ENCODE data around the gene ICOSLG. TPM values are rescaled to one million over a fixed set of nuclear protein-coding genes. Genes with fewer than 3 reads are reported as not detected.
A peak's percentile ranks its signal among the peaks of the same experiment; 100 is the strongest.
"Not testable (repeated sequence)": the region's sequence is repeated elsewhere in the genome, so short reads cannot be mapped to it uniquely, and the experiment has no call there.

Gene ICOSLG
- total RNA-seq, 1 donor from 2014 or later = not detected

- intact Hi-C loops (cut with DNase I) = no loop called here
- no peaks in the 10 kb centered on the region for H3K27me3 ChIP-seq
- H3K4me1 ChIP-seq = no peaks in the 10 kb centered on the region
- no peak for DNase-seq (ENCODE audit: low spot score in 2 of 2)
- H3K27ac ChIP-seq = no peak overlapping the region
- TF ChIP-seq, protein P1, sequence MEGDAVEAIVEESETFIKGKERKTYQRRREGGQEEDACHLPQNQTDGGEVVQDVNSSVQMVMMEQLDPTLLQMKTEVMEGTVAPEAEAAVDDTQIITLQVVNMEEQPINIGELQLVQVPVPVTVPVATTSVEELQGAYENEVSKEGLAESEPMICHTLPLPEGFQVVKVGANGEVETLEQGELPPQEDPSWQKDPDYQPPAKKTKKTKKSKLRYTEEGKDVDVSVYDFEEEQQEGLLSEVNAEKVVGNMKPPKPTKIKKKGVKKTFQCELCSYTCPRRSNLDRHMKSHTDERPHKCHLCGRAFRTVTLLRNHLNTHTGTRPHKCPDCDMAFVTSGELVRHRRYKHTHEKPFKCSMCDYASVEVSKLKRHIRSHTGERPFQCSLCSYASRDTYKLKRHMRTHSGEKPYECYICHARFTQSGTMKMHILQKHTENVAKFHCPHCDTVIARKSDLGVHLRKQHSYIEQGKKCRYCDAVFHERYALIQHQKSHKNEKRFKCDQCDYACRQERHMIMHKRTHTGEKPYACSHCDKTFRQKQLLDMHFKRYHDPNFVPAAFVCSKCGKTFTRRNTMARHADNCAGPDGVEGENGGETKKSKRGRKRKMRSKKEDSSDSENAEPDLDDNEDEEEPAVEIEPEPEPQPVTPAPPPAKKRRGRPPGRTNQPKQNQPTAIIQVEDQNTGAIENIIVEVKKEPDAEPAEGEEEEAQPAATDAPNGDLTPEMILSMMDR (IDR thresholded peaks at IDR 0.05) = no peak
- H3K9me3 ChIP-seq = peaks cover 0 to 5% of the 10 kb centered on the region in 2 donors
- no peaks in the 10 kb centered on the region for H3K36me3 ChIP-seq
- no peak overlapping the region for H3K4me3 ChIP-seq
Observed at GRCh38 chr21:44258056-44258725, 17.4 kb upstream of the ICOSLG start.

DNA sequence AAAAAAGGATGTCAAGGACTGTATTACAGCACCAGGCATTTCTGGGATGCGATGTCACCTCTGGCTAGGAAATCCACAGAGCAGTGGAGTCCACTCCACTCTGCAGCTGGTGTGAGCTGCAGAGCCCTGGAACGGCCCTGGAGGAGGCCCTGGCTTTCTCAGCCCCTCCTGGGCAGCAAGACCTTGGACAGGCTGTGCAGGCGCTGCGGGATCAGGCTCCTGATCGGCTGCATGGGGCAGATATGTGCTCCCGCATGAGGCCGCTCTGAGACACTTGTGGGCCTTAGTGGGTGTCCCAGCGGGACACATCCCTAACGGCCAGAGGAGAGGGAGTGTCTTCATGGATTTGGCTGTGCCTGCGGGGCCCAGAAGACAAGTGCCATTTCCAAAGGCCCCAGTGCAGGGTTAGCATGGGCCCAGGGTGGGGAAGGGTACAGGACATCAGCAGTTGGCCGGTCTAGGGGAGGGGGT is 14.8 kb upstream of the ICOSLG start:
- Histone ChIP-seq H3K4me1 (no peaks in the 10 kb centered on the region), H3K36me3 (no peaks in the 10 kb centered on the region), H3K27ac (no peak overlapping the region), H3K9me3 (peaks cover 0 to 5% of the 10 kb centered on the region in 2 donors), H3K4me3 (no peak overlapping the region), H3K27me3 (no peaks in the 10 kb centered on the region)
- intact Hi-C loops (cut with DNase I) = no loop called here
- no peak for DNase-seq (ENCODE audit: low spot score in 2 of 2)
- TF ChIP-seq, protein P1 (IDR thresholded peaks at IDR 0.05) = no peak

GRCh38 chr21:44253832-44254710 is 13.3 kb upstream of the ICOSLG start:
- no peaks in the 10 kb centered on the region for H3K36me3 ChIP-seq
- intact Hi-C loops (cut with DNase I) = no loop called here
- H3K4me1 ChIP-seq = no peaks in the 10 kb centered on the region
- DNase-seq (ENCODE audit: low spot score in 2 of 2) = peak in 1 of 2 donors; percentile 56
- no peaks in the 10 kb centered on the region for H3K27me3 ChIP-seq
- H3K9me3 ChIP-seq = no peaks in the 10 kb centered on the region
- H3K4me3 ChIP-seq = no peak overlapping the region
- H3K27ac ChIP-seq = no peak overlapping the region
- TF ChIP-seq, protein P1 (IDR thresholded peaks at IDR 0.05) = no peak

- intact Hi-C loops (cut with DNase I); H3K4me1 ChIP-seq; H3K27me3 ChIP-seq; H3K9me3 ChIP-seq; DNase-seq (ENCODE audit: low spot score in 2 of 2); H3K36me3 ChIP-seq; H3K27ac ChIP-seq; H3K4me3 ChIP-seq: not testable (repeated sequence)
Observed at GRCh38 chr21:44249204-44250037, 8.7 kb upstream of the ICOSLG start.

DNA sequence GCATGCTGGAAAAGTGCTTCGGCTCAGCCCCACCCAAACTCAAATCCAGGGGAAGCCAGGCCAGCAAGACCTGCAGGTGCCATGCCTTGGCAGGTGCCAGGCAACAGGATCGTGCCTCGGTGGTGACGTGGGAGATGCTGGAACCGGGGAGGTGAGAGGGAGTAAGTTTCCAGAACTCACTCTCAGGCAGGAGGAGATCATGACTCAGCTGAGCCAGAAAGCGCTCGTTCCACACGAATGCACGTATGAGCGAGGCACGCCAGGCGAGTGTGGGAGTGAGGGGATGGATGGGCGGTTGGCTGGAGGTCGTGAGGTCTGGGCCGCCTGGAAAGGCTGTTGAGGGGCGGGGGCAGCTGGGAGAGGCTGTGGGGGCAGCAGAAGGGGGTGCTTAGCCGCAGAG is 7.2 kb upstream of the ICOSLG start:
- not testable (repeated sequence) for H3K4me3 ChIP-seq

GRCh38 chr21:44243980-44244379 is 3.2 kb upstream of the ICOSLG start:
- H3K27me3 ChIP-seq; H3K4me1 ChIP-seq; H3K4me3 ChIP-seq; DNase-seq (ENCODE audit: low spot score in 2 of 2); H3K27ac ChIP-seq; H3K9me3 ChIP-seq; H3K36me3 ChIP-seq; intact Hi-C loops (cut with DNase I): not testable (repeated sequence)

More for the DNA sequence above, 7.2 kb upstream of the ICOSLG start:
- H3K27me3 ChIP-seq; H3K27ac ChIP-seq; H3K4me1 ChIP-seq; H3K36me3 ChIP-seq; H3K9me3 ChIP-seq; intact Hi-C loops (cut with DNase I); DNase-seq (ENCODE audit: low spot score in 2 of 2): not testable (repeated sequence)

DNA sequence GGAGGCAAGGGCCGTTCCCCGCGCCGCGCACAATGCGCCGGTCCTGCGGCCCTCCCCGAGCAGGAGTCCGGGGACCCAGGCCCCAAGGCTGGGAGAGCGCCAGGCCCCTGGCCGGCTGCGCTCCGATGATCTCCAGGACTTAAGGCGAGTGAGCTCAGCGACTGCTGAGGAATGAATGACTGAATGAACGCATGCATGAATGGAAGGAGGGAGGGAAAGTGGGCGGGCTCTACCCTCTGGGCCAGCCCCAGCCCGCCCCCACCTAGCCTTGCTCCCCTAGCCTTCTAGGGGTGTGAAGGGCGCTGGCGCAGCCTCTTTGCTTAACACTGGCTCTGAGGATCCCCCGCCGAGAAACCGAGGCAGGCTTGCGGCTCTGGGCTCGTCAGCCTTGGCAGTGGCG is 538 bp upstream of the ICOSLG start:
- H3K4me3 ChIP-seq; intact Hi-C loops (cut with DNase I); H3K27ac ChIP-seq; H3K36me3 ChIP-seq; H3K4me1 ChIP-seq; H3K27me3 ChIP-seq; H3K9me3 ChIP-seq; DNase-seq (ENCODE audit: low spot score in 2 of 2): not testable (repeated sequence)

DNA sequence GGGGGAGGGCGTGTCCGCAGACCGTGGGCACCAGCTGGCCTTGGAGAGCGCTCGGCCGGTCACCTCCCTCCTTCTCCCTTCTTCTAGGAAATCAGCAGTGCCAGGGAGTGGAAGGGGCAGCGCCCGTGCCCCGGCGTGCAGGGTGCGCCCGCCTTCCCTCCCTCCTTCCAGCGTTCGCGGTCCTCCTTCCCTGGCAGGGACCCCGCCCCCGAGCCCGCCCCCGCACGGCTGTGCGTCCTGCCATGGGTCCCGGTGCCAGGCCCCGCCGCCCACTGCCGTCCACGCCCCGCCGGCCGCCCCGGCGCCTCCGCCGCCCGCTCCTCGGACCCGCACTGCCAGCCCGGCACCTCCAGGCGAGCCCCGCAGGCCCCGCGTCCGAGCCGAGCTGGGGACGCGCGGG is 390 bp downstream of the ICOSLG start:
- H3K9me3 ChIP-seq; H3K4me1 ChIP-seq; H3K4me3 ChIP-seq; intact Hi-C loops (cut with DNase I); H3K36me3 ChIP-seq; DNase-seq (ENCODE audit: low spot score in 2 of 2); H3K27ac ChIP-seq; H3K27me3 ChIP-seq: not testable (repeated sequence)

GRCh38 chr21:44229561-44229960 is 11.2 kb downstream of the ICOSLG start:
- H3K9me3 ChIP-seq; H3K36me3 ChIP-seq; H3K27ac ChIP-seq; H3K27me3 ChIP-seq; intact Hi-C loops (cut with DNase I); DNase-seq (ENCODE audit: low spot score in 2 of 2); H3K4me1 ChIP-seq; H3K4me3 ChIP-seq: not testable (repeated sequence)

- DNase-seq (ENCODE audit: low spot score in 2 of 2); intact Hi-C loops (cut with DNase I); H3K9me3 ChIP-seq; H3K36me3 ChIP-seq; H3K4me1 ChIP-seq; H3K27ac ChIP-seq; H3K4me3 ChIP-seq; H3K27me3 ChIP-seq: not testable (repeated sequence)
Observed at GRCh38 chr21:44228109-44228508, 12.6 kb downstream of the ICOSLG start.
